Measurements from ENCODE around the gene BCO1. TPM values are rescaled to one million over a fixed set of nuclear protein-coding genes. Genes with fewer than 3 reads are reported as not detected.

The BCO1 gene
- total and polyA plus RNA-seq, 4 donors = 0.11 to 0.50 (median 0.29) TPM

DNA sequence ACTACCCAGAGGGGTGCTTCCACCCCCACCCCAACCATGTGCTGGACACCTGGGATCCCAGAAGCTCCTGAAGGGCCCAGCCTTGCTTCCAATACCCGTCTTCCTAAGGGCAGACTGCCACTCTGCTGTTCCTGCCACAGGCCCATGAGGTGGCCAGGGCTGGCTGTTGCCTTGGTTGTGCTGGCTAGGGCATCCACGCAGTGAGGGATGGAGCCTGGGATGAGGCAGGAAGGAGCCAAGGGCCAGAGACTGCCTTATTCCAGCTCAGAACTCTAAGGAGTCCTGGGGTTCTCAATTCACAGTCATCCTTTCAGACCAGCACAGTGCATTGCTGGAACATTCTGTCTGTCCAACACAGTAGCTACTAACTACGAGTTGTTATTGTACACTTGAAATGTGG, 37.8 kb downstream of the BCO1 start:
- 92% methylated on average over 3 of the region's 3 CpGs for WGBS
- Histone ChIP-seq H3K4me1 (ENCODE audit: control insufficient read depth in 4 of 4, insufficient read depth in 4 of 4, low read length in 3 of 4) (no peaks in the 10 kb centered on the region), H3K36me3 (ENCODE audit: control insufficient read depth in 4 of 4, insufficient read depth in 3 of 4, low read depth in 1 of 4, low read length in 3 of 4) (no peaks in the 10 kb centered on the region), H3K27me3 (ENCODE audit: control insufficient read depth in 4 of 4, insufficient read depth in 4 of 4, low read length in 3 of 4) (no peaks in the 10 kb centered on the region), H3K27ac (ENCODE audit: low read depth in 1 of 2, low read length in 2 of 2) (no peak overlapping the region), H3K4me3 (ENCODE audit: low read depth in 1 of 3, low read length in 3 of 3) (no peak overlapping the region), H3K9me3 (ENCODE audit: control insufficient read depth in 4 of 4, low read length in 3 of 4) (no peaks in the 10 kb centered on the region), H3K9ac (ENCODE audit: low read depth in 1 of 2, low read length in 2 of 2) (no peak overlapping the region)
- TF ChIP-seq CTCF (IDR thresholded peaks at IDR 0.05; ENCODE audit: low read depth, low read length, missing input control) (no peak), EGR1 (IDR thresholded peaks at IDR 0.05; ENCODE audit: low read depth in 2 of 2) (no peak), HNF4G (IDR thresholded peaks at IDR 0.05) (no peak), GABPA (IDR thresholded peaks at IDR 0.05 in 1 of 2, conservative IDR thresholded peaks at IDR 0.05 in 1 of 2) (no peak), FOXA2 (IDR thresholded peaks at IDR 0.05) (no peak), RAD21 (IDR thresholded peaks at IDR 0.05) (no peak), YY1 (IDR thresholded peaks at IDR 0.05) (no peak), REST (IDR thresholded peaks at IDR 0.05) (no peak), FOXA1 (IDR thresholded peaks at IDR 0.05) (no peak), ZBTB33 (IDR thresholded peaks at IDR 0.05) (no peak)
- TF ChIP-seq, protein P1, sequence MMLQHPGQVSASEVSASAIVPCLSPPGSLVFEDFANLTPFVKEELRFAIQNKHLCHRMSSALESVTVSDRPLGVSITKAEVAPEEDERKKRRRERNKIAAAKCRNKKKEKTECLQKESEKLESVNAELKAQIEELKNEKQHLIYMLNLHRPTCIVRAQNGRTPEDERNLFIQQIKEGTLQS (IDR thresholded peaks at IDR 0.05) = no peak
- DNase-seq (ENCODE audit: low spot score) = no peak

GRCh38 chr16:81277541-81278080, 39.1 kb downstream of the BCO1 start:
- H3K4me1 ChIP-seq (ENCODE audit: control insufficient read depth in 4 of 4, insufficient read depth in 4 of 4, low read length in 3 of 4) = no peaks in the 10 kb centered on the region
- H3K4me3 ChIP-seq (ENCODE audit: low read depth in 1 of 3, low read length in 3 of 3) = no peak overlapping the region
- H3K9me3 ChIP-seq (ENCODE audit: control insufficient read depth in 4 of 4, low read length in 3 of 4) = no peaks in the 10 kb centered on the region
- no peak overlapping the region for H3K27ac ChIP-seq (ENCODE audit: low read depth in 1 of 2, low read length in 2 of 2)
- no peaks in the 10 kb centered on the region for H3K27me3 ChIP-seq (ENCODE audit: control insufficient read depth in 4 of 4, insufficient read depth in 4 of 4, low read length in 3 of 4)
- WGBS = 86% methylated on average over 6 of the region's 6 CpGs
- H3K36me3 ChIP-seq (ENCODE audit: control insufficient read depth in 4 of 4, insufficient read depth in 3 of 4, low read depth in 1 of 4, low read length in 3 of 4) = no peaks in the 10 kb centered on the region
- no peak for DNase-seq (ENCODE audit: low spot score)
- H3K9ac ChIP-seq (ENCODE audit: low read depth in 1 of 2, low read length in 2 of 2) = no peak overlapping the region
- TF ChIP-seq YY1 (IDR thresholded peaks at IDR 0.05) (no peak), RXRA (IDR thresholded peaks at IDR 0.05) (no peak), HNF4A (conservative IDR thresholded peaks at IDR 0.05) (no peak), CTCF (IDR thresholded peaks at IDR 0.05; ENCODE audit: low read depth, low read length, missing input control) (no peak), RAD21 (IDR thresholded peaks at IDR 0.05) (no peak), FOXA2 (IDR thresholded peaks at IDR 0.05) (no peak), MAX (IDR thresholded peaks at IDR 0.05) (no peak), NR2F2 (IDR thresholded peaks at IDR 0.05) (no peak), GABPA (IDR thresholded peaks at IDR 0.05 in 1 of 2, conservative IDR thresholded peaks at IDR 0.05 in 1 of 2) (no peak), REST (IDR thresholded peaks at IDR 0.05) (no peak), HNF4G (IDR thresholded peaks at IDR 0.05) (no peak), EGR1 (IDR thresholded peaks at IDR 0.05; ENCODE audit: low read depth in 2 of 2) (no peak), SP1 (IDR thresholded peaks at IDR 0.05) (no peak), JUND (IDR thresholded peaks at IDR 0.05) (no peak)
- TF ChIP-seq, protein P1 (IDR thresholded peaks at IDR 0.05) = no peak

Measured in liver (tissue), 9 donors.